GM18520 (cell line): ENCODE measurements around the gene SERPINB6.
"Not testable (repeated sequence)": the region's sequence is repeated elsewhere in the genome, so short reads cannot be mapped to it uniquely, and the experiment has no call there.

Experiments used
- ATAC-seq: cut with Tn5 transposase; IDR thresholded peaks from one replicate; pipeline ENCODE4 v1.9.1; 2021; ENCODE audit not compliant: unreplicated experiment

Gene SERPINB6

DNA sequence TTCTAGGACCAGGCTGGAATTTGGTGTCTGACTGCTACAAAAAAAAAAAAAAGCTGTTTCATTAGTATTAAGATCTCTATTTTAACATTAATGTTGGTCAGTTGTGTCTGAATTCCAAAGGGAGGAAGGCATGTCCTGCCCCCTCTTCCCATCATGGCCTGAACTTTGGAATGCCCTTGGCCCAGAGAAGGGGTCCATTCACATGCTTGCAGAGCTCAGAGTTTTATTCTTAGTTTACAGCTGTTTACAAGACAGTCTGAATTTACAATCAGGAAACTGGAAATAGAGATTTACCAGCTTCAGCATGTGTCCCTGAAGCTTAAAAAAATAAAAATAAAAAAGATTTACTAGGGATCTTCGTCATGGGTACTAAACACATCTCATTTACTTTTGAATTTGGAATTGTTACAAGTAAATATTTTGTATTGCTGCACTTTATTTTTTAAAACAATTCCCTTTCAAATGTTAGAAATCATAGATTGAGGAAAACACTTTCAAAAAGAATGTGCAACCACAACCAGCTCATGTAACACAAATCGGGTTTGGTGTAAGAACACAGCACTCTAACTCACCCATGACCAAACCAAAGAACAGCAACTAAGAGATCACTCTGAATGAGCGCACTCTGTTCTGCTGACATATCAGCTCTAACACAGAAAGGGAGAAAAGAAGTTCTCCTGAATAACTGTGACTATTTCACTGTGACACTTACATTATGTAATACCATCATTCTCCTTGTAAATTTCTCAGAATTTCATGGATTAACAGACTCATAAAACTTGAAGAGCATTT is 6.6 kb upstream of the SERPINB6 start:
- ATAC-seq = no peak

DNA sequence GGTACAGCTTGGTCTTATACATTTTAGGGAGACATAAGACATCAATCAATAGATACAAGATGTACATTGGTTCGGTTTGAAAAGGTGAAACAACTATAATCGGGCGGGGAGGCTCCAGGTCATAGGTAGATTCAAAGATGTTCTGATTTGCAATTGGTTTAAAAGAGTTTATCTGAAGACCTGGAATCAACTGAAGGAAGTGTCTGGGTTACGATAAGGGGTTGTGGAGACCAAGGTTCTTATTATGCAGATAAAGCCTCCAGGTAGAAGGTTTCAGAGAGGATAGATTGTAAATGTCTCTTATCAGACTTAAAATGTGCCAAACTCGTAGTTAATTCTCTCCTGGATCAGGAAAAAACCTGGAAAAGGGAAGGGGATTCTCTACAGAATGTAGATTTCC is 5.9 kb upstream of the SERPINB6 start:
- ATAC-seq = no peak

DNA sequence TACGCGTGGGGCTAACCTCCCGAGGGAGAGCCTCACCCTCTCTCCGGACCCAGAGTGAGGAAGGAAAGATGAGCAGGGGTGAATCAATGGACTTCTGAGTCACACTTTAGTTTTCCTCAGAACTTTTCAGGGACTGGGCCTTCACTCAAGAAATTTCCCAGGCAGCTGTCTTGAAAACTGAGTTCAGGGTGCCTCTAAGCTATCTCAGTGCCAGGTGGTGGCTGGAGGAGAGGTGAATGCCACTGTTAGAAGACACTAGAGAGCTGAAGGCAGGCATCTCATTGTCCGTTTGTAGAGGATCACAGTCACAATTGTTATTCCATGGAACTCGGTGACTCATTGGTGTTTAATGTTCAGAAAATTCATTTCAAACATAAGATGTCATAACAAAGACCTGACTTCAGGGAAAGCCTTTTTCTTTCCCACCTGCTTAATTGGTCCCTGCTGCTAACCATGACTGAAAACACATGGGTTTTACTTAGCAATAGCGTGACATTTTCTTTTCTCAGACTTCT is 5.3 kb upstream of the SERPINB6 start:
- ATAC-seq = no peak

DNA sequence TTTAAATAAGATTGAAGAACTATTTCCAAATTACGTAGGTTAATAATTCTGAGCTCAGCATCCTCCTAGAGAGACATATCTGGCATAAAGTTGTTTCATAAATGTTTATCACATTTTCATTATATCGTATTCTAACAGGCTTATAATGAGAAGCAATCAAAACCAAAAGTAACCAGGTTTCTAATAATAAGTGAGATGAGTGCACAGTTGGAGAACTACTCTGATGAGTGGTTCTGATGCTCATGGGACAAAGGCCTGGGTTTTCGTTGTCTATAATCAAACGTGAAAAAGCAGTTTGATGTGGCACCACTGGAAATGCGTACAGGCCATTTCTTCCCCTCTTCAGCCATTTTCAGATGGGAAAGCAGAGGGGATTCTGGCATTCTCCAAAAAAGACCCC is 4.7 kb upstream of the SERPINB6 start:
- ATAC-seq = no peak

DNA sequence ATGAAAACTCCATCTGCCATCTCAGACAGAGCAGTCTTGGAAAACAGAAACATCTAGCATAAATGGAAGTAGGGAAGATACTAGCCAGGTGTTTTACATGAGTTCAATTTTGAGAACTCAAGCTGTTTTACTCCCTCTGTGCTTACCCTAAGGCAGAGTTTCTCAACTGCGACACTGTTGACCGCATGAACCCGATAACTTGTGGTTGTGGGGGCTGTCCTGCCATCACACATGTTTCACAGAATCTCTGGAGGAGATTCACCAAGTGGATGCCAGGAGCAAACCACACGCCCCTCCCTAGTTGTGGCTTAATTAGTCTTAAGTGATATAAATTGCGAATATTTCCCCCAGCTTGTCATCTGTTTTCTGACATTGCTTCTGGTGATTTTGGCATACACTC is 2.3 kb upstream of the SERPINB6 start:
- ATAC-seq = no peak

DNA sequence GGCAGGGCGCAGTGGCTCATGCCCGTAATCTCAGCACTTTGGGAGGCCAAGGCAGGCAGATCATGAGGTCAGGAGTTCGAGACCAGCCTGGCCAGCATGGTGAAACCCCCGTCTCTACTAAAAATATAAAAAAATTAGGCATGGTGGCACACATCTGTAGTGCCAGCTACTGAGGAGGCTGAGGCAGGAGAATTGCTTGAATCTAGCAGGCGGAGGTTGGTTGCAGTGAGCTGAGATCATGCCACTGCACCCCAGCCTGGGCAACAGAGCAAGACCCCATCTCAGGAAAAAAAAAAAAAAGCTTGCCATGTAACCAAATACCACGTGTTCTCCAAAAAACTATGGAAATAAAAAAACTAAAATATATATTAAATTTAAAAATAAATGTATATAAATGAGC is 1.8 kb upstream of the SERPINB6 start:
- not testable (repeated sequence) for ATAC-seq

DNA sequence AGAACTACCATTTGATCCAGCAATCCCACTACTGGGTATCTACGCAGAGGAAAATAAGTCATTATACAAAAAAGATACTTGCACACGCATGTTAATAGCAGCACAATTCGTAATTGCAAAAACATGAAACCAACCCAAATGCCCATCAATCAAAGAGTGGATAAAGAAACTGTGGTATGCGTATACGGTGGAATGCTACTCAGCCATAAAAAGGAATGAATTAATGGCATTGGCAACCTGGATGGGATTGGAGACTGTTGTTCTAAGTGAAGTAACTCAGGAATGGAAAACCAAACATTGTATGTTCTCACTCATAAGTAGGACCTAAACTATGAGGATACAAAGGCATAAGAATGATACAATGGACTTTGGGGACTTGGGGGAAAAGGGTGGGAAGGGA is 1.3 kb upstream of the SERPINB6 start:
- not testable (repeated sequence) for ATAC-seq

DNA sequence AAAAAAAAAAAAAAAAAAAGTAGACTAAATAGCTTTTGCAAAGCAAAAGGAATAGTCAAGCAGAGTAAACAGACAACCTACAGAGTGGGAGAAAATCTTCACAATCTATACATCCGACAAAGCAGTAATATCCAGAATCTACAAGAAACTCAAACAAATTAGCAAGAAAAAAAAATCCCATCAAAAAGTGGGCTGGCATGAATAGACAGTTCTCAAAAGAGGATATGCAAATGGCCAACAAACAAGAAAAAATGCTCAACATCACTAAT is 786 bp upstream of the SERPINB6 start:
- ATAC-seq = not testable (repeated sequence)

DNA sequence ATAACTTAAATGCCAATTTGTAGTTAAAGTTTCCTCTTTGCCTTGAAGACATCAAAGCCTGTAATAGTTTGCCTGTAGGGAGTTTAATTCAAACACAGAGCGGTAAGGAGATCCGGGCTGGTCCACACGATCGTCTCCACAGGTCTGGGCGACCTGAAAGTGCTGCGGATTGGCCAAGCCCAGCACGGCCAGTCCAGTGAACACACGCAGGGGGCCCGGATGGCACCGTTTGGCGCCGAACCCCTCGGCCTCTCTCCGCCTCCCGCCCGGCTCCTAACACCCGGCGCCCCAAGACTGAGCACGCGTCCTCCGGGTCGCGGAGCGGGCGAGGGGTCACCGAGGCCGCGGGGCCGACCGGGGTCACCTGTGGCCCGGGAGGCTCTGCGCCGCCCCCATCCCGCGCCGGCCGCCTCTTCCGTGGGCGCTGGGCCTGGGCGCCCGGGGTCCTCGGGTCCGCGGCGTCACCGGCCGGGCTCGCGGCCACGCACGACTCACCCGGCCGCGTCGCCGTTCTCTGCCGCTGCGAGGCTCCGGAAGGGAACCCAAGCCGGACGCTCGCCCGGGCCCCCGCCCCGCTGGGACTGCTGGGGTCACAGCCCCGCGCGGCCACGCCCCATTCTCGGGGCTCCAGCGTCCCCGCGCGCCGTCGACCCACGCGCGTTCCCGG is 481 bp downstream of the SERPINB6 start:
- ATAC-seq = peak; percentile 41

DNA sequence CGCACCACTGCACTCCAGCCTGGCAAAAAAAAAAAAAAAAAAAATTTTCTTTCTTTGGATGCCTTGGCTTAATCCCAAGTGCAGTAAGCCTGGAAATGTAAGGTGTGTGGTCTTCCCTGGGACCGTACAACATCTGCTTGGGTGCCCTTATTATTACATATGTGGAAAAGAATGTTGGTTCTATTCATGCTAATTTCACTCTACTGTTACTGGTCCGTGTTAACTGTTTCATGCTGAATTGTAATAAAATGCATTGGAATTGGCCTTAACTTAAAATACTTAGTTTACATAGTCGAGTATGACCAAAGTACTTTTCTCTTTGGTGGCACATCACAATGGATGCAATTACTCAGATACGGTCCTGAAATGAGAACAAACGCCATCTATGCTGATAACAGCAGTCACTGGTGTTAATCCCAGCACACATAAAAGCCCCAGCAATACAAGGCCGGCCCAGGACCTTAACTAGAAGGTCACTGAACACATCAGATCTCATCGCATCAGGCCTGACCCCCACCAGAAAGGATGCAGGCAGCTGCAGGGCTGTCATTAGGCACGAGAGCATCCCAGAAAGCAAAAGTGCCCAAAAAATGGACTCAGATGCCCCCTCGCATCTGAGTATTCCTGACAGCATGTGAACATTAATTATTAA is 1.2 kb downstream of the SERPINB6 start:
- no peak for ATAC-seq

DNA sequence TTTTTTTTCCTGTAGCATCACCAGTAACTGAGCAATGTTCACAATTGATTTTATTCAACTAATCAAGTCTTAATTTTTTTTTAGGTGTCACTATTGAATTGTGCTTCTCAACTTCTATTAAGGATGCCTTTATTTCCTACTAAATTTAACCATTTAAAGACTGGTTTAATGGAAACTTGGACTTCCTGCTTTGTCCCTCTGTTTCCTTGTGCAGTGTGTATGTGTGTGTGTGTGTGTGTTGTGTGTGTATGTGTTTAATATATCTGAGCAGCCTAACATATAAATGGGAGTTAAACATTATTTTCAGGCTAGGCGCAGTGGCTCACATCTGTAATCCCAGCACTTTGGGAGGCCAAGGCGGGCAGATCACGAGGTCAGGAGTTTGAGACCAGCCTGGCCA is 1.8 kb downstream of the SERPINB6 start:
- no peak for ATAC-seq

DNA sequence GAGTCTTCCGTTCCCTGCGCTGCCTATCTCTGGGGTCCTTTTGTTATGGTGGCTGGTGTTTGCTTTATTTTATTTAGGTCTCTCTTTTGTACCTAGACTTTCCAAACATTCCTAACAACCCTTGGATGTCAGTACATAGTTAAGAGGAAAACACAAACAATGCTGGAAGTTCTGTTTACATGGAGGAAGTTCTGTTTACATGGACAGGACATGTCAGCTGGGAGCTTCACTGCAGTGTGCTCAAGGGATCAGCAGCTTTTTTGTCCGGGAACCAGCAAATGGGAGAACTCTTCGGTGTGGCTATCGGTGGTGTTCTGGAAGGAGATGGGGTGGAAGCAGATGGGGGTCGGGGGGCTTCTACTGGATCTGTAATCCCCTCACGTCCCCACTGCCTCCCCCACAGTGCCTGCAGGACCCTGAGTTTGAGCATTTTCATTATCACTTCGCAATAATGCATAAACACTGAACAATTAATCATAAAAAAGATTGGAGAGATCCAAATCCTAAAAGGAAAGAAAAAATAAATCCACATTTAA is 2.7 kb downstream of the SERPINB6 start:
- no peak for ATAC-seq

DNA sequence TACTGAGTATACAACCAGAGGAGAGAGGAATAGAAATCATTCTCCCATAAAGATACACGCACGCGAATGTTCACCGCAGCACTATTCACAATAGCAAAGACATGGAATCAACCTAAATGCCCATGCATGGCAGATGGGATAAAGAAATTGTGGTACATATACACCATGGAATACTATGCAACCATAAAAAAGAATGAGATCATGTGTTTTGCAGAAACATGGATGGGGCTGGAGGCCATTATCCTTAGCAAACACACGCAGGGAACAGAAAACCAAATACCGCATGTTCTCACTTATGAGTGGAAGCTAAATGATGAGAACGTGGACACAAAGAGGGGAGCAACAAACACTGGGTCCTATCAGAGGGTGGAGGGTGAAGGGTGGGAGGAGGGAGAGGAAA is 3.4 kb downstream of the SERPINB6 start:
- ATAC-seq = no peak

DNA sequence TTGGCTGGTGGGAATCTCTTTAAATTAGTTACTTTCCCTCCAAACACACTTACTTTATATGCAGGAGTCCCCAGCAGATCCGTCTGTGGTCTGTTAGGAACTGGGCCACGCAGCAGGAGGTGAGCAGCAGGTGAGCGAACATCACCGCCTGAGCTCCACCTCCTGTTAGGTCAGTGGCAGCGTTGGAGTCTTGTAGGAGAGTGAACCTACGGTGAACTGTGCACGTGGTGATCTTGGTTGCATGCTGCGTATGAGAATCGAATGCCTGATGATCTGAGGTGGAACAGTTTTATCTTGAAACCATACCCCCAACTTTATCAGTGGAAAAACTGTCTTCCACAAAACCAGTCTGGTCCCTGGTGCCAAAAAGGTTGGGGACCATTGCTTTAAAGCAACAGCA is 5.0 kb downstream of the SERPINB6 start:
- no peak for ATAC-seq

DNA sequence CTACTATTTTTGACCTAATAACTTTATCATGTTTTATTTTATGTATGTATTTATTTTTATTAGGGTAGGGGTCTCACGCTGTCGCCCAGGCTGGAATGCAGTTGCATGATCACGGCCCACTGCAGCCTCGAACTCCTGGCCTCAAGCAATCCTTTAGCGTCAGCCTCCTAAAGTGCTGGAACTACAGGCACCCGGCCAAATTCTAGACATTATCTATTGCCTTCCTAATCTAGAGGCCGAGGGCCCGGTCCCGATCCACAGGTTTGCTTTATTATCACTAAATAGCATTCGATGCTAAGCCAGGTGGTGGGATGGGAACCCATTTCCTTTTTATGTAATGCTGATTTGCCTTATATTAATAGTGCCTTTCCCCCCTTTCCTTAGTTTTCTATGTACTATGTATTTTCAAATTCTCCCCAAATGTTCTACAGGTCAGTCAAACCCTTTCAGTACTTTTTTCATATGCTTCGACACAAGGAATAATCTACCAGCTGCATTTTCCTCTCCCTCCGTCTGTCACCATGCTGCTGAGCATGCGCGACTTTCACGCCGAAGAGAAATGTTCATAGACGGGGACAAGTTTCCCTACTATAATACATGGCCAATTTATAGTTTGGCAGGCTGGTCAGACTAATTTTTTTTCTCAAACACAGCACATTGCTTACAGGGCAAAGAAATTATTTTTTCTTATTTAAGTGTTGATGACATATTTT is 6.4 kb downstream of the SERPINB6 start:
- no peak for ATAC-seq

DNA sequence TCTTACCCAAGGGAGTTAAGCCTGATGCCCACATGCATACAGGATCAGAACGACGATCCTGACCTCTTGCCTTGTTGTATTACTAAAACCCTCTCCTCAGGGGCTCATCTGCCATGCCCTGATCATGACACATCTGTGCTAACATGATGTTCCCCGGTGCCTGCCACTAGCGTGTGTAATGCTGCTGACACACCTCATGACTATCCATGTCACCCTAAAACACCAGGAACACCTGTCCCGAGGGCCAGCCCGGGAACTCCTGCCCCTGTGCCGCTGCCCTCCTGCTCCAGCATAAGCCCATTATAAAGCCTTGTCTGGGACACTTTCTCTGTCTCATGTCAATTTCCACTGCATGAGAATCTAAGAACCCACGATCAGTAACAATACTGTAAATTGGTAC is 7.6 kb downstream of the SERPINB6 start:
- no peak for ATAC-seq

DNA sequence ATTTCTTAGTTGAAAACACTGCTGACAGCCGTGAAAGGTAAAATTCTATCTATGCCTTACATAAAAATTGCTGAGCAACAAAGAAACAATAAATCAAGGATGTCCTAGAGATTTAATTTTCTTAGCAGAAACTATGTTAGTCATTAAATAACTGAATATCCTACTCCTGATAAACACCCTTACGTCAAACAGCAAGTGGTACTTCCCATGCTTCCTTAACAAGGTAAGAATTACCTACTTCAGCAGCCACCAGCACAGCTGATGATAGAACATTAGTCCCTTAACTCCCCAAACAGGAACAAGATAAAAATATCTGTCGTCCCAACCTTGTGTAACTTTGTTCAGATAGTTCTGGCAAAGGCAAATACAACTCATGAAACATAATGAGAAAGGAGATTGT is 8.7 kb downstream of the SERPINB6 start:
- ATAC-seq = no peak

DNA sequence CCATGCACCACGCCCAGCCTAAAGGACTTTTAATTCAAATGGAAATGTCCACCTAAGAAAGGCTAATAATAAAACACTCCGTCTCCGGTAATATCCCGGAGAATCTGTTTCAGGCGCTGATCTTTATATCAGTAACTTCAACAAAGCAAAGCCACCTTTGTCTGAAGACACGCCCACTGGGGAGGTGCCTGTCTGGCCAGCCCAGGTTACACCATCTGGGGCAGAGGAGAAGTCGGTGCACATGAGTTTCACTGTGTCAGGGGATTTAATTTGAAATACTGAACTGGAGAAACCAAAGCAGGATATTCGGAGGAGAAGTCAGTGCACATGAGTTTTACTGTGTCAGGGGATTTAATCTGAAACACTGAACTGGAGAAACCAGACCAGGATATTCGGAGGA is 9.4 kb downstream of the SERPINB6 start:
- no peak for ATAC-seq

DNA sequence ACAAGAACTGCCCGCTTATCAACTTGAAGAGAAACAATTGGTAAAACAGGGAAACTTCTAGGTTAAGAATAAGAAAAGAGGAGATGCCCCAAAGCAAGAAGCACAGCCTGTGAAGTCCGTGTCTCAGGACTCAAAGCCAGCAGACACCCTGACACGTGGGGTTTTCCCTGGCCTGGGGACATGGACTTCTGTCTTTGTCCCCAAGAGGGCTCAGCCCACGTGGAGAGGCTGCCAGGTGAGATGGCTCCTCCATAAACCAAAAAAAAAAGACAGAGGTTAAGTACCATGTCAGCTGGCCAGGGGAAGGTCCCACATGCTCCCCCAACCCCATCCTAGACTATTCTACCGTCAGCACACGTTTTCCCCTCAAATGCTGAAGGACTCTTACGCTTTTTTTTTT is 9.9 kb downstream of the SERPINB6 start:
- ATAC-seq = no peak

DNA sequence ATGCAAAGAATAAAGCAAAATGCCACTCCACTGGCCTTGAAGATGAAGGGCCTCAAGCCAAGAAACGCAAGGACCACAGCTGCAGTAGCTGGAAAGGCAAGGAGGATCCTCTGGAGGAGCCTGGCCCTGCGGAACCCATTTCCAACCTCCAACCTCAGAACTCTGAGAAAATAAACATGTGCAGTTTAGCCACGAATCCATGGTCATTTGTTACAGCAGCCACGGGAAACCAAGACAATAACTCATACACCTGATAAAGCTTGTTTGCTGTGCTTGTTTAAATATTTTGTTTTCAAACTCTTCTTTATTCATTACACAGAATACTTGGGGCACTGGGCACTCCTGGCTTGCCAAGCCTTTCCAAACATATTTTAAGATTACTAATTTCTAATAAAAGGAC is 10.4 kb downstream of the SERPINB6 start:
- ATAC-seq = no peak
